CD4-positive, alpha-beta T cell treated with Interleukin-17A for 4 hours (primary cell): ENCODE measurements around the gene FOXP1.

ENCODE experiments used
- DNase-seq: peaks from one replicate; pipeline ENCODE4 v3.0.0-alpha.2; 2020; ENCODE audit warnings: mixed read lengths

FOXP1 gene

DNA sequence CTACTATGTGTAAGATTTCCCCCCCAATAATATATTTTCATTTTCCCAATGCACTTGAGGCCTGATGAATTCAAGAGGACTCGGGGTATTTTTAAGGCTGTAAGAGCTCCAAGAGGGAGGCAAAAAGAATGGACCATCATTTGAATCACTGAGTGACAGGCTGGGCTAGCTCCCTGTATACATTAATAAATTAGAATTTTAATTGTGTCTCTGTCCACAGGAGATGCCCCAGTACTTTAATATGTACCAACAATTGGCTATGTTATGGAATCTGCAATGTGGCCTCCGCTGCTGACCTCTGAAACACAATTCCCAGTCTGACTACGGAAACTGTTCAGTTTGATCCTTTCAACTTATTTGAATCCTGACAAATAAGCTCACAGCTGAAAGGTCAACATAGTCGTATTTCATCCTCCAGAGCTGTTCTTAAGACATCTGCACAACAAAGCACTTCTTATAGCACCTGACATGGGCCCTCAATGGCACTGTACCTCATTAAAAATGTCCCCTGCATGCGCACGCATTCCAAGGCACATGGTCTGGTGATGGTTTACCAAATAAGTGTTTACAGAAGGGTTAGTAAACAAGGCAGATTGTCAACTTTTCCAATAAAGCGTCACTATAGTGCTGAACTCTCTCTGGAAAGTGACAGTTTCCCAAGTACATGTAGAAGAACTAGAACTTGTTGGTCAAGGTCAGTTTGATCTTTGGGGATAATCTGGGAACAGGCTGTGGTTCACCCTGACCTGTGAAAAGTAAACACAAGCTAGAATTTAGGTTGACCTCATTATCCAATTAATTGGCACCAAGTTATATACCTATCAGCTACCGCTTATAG lies 472.9 kb downstream of the FOXP1 start:
- DNase-seq, result no peak

DNA sequence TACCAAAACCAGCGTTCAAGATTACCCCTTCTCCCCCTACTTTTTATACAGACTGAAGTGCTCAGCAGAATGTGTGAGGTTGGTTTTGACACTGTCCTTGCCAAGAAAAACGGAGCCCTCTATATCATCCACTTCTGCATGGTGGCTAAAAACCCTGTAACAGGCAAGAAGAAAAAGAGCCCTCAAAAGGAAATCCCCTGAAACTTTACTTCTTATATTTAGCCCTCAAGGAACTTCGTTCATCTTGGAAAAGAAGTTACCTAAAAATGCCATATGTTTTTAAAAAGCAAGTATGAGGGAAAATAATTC lies 473.6 kb downstream of the FOXP1 start:
- no peak for DNase-seq

DNA sequence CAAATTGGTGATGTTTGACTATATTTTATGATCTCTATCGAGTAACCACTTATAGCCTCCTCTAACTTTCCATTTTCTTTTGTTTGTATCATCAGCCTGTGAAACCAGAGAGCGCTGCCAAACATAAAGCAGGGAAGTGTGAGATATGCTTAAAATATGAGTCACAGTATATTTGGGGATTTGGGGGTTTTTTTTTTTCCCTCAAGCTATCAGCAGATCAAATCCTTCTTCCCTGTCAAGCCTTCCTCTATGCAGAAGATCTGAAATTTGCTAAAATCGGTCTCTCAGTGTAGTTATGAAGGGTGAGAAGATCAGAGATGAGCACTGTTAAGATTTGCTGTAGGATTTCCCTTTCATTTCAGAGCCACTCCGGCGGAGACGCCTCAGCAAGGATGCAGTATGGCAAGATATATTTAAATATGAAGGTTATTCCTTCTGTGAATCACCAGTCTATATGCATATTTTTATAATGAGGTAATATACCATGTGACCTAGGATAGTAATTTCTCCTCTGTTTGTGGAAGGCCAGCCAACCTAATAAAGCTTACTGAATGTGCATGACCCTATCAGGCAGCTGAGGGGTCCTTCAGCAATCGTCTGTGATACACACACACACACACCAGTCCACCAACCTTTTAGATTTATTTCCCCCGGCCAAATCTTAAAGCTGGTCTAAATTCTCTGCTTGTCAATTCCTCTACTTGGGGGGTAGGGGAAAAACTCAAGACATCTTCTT lies 474.1 kb downstream of the FOXP1 start:
- DNase-seq, result no peak

DNA sequence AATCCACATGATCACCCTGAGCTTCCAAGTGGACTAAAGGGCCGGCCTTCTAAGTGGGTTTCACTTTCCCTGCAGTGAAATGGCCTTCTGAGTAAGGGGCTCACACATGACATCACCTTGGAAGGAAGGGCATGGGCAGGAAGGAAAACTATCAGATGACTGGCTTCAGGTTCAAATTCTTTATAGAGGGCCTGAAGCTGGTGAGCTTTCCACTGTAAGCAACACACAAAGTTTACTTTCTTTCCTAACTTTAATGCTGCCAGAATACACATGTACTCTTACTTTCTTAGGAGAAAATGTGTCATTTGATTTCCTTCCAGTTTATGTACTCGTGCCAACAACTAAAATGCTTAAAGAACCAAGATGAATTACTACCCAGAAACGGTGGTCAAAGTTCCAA lies 475.6 kb downstream of the FOXP1 start:
- no peak for DNase-seq

DNA sequence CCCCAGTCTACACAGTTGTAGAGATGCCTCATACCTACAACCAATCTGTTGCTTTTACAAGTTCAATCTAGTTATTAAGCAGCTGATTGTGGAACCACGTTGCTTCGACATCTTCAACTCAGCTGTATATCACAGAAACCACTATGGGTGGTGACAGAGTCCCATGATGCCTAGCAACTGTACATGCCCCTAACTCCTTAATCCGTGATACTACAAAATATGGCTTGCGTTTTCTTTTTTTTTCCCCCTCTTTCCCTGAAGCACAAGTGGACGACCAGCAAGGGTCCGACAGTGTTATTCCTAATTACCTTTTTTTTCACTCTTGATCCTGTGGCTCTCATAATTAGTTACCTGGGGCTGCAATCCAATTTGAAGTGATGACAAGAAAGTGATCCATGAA lies 478.6 kb downstream of the FOXP1 start:
- no peak for DNase-seq

DNA sequence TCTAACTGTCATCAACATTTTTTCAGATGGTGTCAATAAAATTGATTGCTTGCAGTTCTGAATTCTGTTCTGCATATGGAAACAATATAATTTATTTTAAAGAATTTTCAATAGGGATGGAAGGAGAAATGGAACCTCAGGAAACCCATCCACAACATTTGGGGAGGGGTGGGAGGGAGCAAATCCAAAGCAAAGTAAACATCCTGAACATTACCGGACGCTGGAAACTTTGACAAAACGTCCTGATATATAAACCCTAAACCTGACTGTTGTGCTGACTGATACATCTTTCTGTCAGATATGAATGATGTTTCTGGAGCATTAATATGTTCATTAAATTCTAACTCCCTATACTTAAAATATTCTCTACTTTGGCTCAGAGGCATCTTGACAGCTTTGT lies 479.0 kb downstream of the FOXP1 start:
- no peak for DNase-seq

DNA sequence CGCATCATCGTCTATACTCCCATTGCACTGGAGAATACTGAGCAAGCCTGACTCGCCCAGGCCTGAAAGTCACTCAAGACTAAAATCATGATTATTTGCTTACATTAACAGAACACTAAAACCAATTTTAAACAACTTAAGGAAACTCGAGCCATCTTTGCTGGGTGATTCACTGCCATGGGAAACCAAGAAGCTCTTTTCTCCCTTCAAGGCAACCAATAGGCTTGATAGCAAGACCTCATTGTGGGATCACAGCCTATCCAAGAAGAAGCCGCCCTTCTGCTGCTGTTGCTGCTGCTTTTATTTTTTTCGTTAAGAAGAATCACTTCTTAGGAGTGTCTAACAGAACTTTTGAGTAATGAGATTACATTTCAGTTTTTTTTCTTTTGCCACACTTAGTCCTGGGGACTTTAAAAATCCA lies 479.4 kb downstream of the FOXP1 start:
- no peak for DNase-seq

DNA sequence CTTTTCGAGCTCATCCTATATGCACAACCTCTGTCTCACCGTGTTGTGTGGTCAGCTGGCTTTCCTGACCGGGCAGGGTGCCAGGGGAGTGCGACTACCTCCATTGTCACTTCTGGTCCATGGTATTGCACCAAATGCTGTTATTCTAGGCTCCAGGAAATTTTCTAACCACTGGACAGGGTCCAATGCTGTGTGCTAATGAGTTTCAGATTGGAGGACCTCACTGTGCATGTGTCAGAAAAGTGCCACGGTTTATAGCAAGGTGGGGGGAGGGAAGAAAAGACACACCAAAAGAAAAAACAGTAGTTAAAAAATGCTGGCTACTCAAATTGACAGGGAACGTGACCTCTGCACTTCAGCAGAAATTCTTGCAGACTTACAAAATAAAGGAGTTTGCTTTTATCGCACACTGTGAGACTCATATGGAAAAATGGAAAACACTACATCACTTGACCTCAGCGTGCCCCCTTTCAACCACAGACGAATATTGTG lies 480.1 kb downstream of the FOXP1 start:
- DNase-seq, result no peak

DNA sequence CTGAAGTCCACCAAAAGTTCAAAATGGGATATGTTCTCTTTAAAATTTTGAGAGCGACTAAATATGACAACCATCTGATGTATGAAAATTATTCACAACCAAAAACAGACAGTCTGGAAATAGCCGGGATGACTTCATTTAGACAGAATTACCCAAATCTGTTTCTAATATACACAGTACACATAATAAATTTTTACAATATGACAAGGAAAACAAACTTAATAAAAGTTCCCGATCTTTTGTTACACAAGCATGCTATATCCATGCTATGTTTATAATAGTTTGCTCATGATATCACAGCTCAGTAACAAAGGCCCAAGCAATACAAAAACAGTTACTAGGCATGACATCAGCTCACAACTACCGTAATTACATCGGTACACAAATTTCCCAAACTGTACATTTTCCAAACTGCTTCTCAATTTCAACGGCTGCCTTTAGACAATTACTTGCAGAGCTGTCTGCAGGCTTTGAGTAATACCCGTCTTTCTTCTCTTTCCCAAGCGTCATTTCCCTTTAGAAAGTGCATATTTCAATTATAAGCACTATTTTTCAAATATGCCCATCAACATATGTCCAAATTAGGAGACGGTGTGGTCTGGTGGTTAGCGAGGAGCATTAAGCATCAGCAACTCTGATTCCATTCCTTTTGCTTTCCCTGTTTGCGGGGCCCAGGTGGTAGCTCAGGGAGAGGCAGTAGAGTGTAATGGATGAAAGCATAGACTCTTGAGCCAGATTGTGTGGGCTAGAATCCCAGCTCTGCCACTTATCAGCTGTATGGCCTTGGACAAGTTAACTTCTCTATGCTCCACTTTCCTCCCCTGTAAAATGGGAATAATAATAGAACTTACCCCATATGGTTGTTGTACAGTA lies 481.2 kb downstream of the FOXP1 start:
- DNase-seq, result no peak

DNA sequence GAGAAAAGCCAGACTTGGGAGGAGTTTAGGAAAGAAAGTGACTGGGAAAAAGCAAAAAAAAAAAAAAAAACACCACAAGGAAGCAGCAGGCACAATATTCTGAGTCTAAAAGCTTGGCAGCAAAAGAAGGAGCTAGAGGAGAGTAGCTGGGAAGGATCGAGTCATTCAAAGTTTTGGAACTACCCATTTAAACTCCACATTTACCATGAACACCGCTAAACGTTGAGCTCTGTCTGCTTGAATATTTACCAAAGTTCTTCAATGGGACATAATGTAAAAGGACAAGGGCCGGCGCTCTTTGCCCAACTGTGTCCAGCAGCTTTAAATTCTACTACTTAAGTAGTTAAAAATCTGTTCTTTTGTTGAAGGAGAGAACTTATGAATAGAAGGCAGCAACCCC lies 481.9 kb downstream of the FOXP1 start:
- DNase-seq, result no peak

DNA sequence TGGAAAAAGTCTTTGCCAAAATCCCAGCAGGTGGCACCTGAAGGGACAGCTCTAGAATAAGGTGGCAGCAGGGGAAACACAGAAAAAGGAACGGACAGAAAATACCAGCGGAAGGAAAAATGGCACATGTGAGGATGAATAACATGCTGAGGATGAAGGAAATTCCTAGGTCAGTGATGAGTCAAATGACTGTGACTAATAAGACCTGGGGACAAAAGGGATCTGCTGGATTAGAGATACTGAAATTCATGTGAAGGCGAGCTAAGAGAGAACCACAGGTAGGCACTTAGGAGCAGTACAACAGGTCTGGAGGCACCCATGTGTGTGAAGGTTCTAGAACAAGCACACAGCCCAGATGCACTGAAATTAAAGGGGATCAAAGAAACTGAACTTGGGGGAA lies 482.5 kb downstream of the FOXP1 start:
- no peak for DNase-seq

DNA sequence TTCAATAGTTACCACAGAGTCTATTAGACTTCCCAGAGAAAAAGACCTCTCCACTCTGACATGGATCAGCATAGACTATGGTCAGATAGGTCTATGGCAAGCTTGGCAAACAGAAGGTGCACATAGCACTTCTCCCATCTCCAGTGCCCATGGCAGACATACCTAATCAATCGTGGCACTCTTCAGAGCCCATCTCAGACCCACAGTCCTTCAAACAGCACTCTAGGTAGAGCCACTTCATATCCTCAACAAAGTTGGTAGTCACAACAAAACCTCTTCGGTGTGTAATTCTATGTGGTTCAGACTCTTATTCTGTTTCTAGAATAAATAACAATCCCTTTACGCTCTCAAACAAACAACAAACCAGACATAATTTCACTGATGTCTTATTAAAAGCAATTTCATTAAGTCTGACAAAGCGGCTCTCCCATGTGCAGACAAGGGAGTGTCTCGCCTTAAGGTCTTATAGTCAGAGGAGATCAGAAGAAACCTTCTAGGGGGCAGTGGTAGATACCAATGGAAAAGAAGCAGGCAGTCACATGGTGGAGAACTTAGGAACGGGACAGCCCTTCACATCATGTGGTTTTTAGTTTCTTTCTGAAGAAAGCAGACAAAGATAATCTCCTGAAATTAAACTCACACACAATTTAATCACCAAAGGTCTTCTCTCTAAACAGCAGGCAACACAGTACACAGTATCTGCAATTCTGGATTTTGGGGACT lies 483.4 kb downstream of the FOXP1 start:
- no peak for DNase-seq

DNA sequence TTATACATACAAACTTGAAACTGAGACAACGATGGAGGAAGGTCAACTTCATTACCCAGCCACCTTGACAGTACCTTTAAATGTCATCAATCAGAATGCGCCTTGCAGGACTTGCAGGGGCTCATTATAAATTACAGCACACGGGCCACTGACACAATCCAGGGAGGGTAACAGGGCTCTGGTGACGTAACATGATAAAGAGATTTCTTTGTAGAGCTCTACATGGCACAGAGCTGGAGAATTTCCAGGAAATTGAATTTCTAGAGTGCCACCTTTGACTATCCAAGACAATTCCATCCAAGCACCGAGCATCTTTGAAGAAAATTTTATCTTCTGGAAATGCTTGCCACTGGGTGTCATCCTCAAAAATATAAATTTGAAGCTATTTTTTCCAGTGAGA lies 486.0 kb downstream of the FOXP1 start:
- no peak for DNase-seq

DNA sequence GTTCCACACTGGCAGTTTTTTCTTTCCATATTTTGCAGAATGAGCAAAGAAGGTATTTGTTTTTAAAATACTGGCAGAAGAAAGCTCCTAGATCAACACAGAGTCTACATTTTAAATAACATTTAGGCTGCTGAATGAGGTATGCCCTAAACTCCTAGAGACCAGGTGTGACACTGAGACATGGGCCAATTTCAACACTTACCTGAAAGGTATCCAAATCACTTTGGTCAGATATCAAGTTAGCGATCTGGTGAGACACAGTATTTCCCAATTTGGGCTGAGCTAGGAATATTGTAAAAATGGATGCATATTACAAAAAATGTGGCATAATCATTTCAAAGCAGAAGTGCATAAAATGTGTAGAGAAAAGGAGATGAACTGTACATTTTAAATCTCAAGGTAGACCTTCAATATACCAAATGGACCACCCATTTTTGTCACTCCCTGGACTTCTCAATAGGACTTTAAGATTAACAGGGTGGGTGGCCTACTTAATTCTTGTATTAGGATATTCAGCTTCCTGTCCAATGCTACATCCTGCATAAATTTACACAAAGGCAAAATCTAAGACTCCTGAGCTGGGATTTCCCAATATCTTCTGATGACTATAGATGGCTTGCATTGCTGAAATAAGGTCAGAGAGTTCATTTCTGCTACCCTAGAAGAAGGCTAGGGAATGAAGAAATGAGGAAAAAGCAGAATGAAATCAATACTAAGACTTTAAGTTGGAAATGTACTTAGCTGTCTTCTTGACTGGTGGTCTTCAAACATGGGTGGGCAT lies 487.8 kb downstream of the FOXP1 start:
- no peak for DNase-seq

DNA sequence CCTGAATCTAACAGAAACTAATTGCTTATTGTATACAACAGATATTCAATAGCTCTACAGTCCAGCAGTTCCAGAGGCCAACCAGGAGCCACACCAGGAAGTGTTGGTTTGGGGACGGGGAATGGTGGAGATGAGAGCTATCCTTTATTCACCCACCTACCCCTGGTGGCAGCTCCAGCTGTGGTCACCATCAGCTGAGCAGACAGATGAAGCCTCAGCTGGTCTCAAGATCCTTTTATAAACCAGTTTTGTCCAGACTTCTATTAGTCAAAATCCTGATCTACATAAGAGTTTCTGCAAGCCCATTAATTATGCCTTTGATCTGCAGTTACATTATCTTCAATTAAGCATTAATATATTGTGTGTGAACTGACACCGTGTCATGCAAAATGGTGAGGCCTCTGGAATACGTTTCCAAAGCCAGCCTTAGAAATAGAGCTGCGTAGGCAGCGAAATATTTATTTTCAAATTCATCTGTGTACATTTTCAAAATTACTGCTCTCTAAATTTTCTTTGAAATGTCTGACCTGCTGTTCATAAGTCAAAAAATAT lies 488.8 kb downstream of the FOXP1 start:
- no peak for DNase-seq

DNA sequence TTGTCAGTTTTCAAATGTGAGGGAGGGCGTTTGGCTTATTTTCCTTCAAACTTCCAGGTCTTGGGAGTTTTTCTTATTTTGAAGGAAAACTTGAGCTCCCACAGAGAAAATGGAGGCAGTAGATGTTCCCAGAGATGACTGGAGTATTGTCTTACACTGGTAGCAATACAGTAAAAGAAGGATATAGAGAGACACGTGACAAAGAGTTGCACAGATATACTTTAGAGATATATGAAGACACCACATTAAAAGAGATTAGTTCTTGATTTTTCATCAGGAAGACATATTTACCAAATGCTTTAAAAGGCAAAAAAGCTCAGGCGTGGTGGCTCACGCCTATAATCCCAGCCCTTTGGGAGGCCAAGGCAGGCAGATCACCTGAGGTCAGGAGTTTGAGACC lies 490.9 kb downstream of the FOXP1 start:
- DNase-seq, result no peak

DNA sequence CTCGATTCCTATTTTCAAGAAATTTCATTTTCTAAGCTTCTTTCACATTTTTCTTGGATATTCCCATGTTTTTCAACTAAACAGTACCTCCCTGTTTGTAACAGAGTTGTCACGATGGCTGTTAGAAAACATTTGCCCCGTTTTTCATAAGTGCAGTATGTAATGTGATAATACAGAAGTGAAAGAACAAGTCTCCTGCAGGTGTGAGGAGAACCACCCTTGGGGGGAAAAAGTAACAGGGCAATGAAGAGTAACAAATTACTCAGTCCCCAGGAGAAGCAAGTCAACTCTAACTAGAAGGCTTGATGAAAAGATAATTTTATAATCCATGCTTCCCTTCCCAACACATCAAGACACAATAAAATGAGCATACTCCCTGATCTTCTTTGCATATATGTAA lies 493.3 kb downstream of the FOXP1 start:
- no peak for DNase-seq

DNA sequence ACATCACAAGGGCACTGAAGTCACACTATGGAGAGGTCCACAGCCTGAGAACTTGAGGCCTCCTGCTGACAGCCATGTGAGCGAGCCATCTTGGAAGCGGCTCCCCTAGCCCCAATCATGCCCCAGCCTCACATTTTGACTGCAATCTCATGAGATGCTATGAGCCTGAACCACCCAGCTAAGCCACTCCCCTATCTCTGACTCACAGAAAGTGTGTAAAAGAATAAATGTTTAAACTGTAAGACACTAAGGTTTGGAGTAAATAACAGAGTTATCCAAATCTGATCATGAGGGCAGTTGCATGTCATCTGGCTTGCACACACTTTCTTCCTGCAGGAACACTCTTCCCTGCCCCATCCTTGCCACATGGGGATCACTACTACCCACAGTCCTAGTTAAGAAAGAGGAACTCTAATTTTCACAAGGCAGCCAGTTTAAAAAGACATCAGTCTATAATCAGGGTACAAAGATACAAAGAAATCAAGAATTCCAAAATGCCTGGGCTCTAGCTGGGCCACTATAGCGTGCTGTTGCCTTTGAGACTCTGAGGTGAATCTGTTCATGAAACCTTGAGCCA lies 494.2 kb downstream of the FOXP1 start:
- peak; percentile 35 for DNase-seq

DNA sequence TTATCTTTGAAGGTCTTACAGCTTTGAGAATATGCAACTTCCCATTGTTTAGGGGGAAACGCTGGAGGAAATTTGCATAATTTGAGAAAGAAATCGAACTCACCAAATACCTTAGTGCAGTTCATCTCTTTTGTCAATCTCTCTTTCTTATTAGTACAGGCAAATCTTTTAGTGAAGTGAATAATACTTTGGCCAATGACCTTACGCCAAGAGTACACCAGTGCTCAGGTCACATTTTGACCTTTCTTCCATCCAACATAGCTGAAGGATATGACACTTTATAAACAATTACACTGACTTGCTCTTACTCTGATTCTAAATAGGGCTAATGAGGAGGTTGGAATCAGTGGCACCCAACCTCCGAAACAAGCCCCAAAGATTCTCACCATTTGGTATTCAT lies 494.8 kb downstream of the FOXP1 start:
- DNase-seq, result no peak

DNA sequence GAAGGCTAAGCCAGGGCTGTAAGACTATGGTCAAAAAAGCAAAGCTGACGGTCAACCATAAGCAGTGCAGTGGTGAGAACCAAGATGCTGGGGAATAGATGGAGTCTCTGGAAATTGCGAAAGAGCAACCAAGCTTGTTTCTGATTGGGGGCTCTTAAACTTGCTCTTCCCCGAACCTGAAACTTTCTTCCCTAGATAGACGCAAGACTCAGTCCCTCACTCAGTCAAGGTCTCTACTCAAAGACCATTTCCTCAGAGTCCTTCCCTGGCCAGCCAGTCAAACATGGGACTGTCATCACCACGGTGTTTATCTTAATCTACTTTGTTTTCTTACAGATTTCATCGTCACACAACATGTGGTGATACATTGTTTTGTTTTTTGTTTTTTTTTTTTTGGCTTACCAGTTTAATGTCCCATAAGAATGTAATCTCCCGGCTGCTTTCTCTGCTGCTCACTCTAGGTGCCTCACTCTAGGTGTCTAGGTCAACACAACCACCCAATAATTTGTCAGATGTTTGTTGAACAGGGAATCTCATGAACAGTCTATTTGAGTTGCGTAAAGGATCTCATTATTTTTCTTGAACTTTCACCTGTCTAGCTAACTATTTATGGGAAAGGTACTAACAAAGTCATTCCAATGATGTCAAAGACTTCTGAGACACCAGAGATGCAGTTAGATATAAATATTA lies 495.4 kb downstream of the FOXP1 start:
- DNase-seq, result no peak
